Prostate gland (tissue), 2 donors: Measurements from ENCODE around the gene PALLD. TPM values are rescaled to one million over a fixed set of nuclear protein-coding genes. Genes with fewer than 3 reads are reported as not detected.

Experiments used
- DNase-seq: peaks from one replicate; pipeline ENCODE4 v3.0.0-alpha.2; 2019; ENCODE audit warnings: low spot score
- H3K27ac ChIP-seq, 2 donors: fragments of 200-600 bp; sonication (generic); 2 replicates each; pipeline ENCODE4 v1.5.1; 2017 to 2019
- H3K27me3 ChIP-seq: fragments of 200-600 bp; sonication (generic); replicated peaks from 2 replicates; pipeline ENCODE4 v1.5.1; 2019; ENCODE audit not compliant: insufficient read depth
- H3K36me3 ChIP-seq, 2 donors: fragments of 200-600 bp; sonication (generic); 1 replicate in 1 of 2; 2 replicates in 1 of 2; pipeline versions ENCODE4 v1.5.1 to v1.8.1; 2017 to 2019
- H3K4me1 ChIP-seq: fragments of 200-600 bp; sonication (generic); replicated peaks from 2 replicates; pipeline ENCODE4 v1.5.1; 2019
- H3K4me3 ChIP-seq, 2 donors: fragments of 200-600 bp; sonication (generic); 2 replicates each; pipeline ENCODE4 v1.5.1; 2017 to 2019
- H3K9me3 ChIP-seq: fragments of 200-600 bp; sonication (generic); 2 replicates; pipeline ENCODE4 v1.5.1; 2017
- POLR2A ChIP-seq: fragments of 450-650 bp; IDR thresholded peaks from one replicate; pipeline ENCODE4 v1.6.1; 2016; ENCODE audit warnings: antibody characterized with exemption, mild to moderate bottlenecking
- POLR2AphosphoS5 ChIP-seq: sonication (generic); formaldehyde crosslinking; IDR thresholded peaks from one replicate; pipeline ENCODE4 v1.6.1; 2017; ENCODE audit warnings: antibody characterized with exemption
- WGBS: methylation state at CpG from one replicate; pipeline ENCODE4 v1.1.5; 2018; 5-methylcytosine and 5-hydroxymethylcytosine counted together
- intact Hi-C: fragments of 100-400 bp; cut with DNase I; formaldehyde crosslinking; loops from one replicate; pipeline ENCODE4 v1.14.2; 2022
- total RNA-seq, 2 donors: library from RNA; depleted of rRNA; stranded (reverse); fragments of >200 nt; gene quantifications; one replicate each; pipeline ENCODE4 v1.1.0, GENCODE V29; 2016
- TF ChIP-seq, protein P1 (sequence below), 4 experiments: fragments of 200-600 bp in 2 of 4; fragments of 450-650 bp in 2 of 4; sonication (generic) in 2 of 4; IDR thresholded peaks; 1 replicate in 3 of 4; 2 replicates in 1 of 4; pipeline ENCODE4 v1.5.1; 2016 to 2019; ENCODE audit warnings: antibody characterized with exemption in 4 of 4, mild to moderate bottlenecking in 2 of 4, moderate library complexity in 2 of 4

PALLD gene
- total RNA-seq, 2 donors from 2014 or later: 252 TPM

DNA sequence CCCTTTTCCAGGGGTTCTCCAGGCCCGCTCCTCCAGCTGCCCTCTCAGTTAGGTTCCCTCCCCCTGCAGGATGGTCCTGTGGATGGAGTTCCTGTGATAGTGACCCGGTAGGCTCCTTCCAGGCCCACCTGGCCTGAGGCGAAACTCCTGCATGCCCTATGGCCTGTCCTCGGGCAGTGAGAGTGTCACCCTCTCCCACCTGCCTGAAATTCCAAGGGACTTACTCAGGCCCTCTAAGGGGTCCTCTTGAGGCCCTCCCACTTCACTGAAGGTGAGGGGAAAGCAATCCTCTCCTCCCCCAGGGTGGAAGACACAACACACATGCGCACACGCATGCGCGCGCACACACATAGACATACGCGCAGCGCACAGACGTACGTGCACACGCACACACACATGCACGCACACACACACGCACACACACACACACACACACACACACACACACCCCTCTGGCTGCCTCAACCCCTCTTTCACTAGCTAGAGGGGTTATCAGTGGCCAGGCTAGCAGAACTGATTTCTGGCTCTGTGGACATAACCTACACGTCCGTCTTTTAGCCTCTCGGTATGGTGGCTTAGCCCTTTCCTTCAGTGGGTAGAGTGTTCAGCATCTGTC, 297.3 kb downstream of the PALLD start:
- H3K4me1 ChIP-seq: no peaks in the 10 kb centered on the region
- no peaks in the 10 kb centered on the region for H3K9me3 ChIP-seq
- TF ChIP-seq, protein P1, sequence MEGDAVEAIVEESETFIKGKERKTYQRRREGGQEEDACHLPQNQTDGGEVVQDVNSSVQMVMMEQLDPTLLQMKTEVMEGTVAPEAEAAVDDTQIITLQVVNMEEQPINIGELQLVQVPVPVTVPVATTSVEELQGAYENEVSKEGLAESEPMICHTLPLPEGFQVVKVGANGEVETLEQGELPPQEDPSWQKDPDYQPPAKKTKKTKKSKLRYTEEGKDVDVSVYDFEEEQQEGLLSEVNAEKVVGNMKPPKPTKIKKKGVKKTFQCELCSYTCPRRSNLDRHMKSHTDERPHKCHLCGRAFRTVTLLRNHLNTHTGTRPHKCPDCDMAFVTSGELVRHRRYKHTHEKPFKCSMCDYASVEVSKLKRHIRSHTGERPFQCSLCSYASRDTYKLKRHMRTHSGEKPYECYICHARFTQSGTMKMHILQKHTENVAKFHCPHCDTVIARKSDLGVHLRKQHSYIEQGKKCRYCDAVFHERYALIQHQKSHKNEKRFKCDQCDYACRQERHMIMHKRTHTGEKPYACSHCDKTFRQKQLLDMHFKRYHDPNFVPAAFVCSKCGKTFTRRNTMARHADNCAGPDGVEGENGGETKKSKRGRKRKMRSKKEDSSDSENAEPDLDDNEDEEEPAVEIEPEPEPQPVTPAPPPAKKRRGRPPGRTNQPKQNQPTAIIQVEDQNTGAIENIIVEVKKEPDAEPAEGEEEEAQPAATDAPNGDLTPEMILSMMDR (IDR thresholded peaks at IDR 0.05): no peak
- TF ChIP-seq POLR2A (no peak), POLR2AphosphoS5 (no peak)
- H3K36me3 ChIP-seq: no peaks in the 10 kb centered on the region
- intact Hi-C loops: no loop called here
- H3K4me3 ChIP-seq: no peak overlapping the region
- no peak overlapping the region for H3K27ac ChIP-seq
- no peak for DNase-seq
- H3K27me3 ChIP-seq: no peaks in the 10 kb centered on the region
- 87% methylated on average over 20 of the region's 20 CpGs for WGBS

DNA sequence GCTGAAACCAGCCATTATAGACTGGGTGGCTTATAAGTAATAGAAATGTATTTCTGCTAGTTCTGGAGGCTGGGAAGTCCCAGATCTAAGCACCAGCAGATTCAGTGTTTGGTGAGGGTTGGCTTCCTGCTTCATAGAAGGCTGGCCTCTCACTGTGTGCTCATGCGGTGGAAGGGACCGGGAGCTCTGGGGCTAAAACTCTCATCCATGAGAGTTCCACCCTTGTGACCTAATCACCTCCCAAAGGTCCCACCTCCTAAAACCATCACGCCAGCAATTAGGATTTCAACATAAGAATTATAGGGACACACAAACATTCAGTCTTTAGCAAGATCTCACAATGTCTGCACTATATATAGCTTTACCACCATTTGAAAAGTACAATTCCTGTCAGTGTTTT, 298.0 kb downstream of the PALLD start:
- no peak overlapping the region for H3K4me3 ChIP-seq
- H3K27me3 ChIP-seq: no peaks in the 10 kb centered on the region
- DNase-seq: no peak
- H3K9me3 ChIP-seq: no peaks in the 10 kb centered on the region
- WGBS: 97% methylated on average over 3 of the region's 3 CpGs
- no peak overlapping the region for H3K27ac ChIP-seq
- TF ChIP-seq POLR2A: no peak
- TF ChIP-seq, protein P1 (IDR thresholded peaks at IDR 0.05): no peak
- TF ChIP-seq POLR2AphosphoS5: no peak
- no peaks in the 10 kb centered on the region for H3K36me3 ChIP-seq
- intact Hi-C loops: no loop called here
- no peaks in the 10 kb centered on the region for H3K4me1 ChIP-seq

DNA sequence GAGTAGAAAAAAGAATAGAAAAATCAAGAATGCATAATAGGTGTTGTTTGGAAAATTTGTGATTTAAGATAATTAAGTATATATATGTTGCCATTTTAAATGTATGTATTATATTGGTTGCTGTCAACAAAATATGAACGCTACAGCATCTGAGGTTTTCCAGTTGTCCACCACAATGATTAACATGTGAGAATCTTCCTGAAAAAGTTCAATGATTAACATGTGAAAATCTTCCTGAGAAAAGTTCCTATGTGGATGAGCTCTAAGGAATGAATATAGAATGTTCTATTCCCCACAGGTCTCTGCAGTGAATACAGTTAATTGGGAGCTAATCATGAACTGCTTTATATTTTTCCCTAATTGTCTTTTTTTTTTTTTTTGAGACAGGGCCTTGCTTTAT, 298.5 kb downstream of the PALLD start:
- WGBS: 98% methylated on average over 1 of the region's 1 CpG
- H3K27ac ChIP-seq: no peak overlapping the region
- no peaks in the 10 kb centered on the region for H3K4me1 ChIP-seq
- H3K9me3 ChIP-seq: no peaks in the 10 kb centered on the region
- no peaks in the 10 kb centered on the region for H3K36me3 ChIP-seq
- intact Hi-C loops: no loop called here
- no peak overlapping the region for H3K4me3 ChIP-seq
- TF ChIP-seq POLR2AphosphoS5: no peak
- TF ChIP-seq POLR2A: no peak
- TF ChIP-seq, protein P1 (IDR thresholded peaks at IDR 0.05): no peak
- DNase-seq: no peak
- H3K27me3 ChIP-seq: no peaks in the 10 kb centered on the region

GRCh38 chr4:168796362-168797106, 299.7 kb downstream of the PALLD start:
- Histone ChIP-seq H3K4me1 (no peaks in the 10 kb centered on the region), H3K27me3 (no peaks in the 10 kb centered on the region), H3K27ac (no peak overlapping the region), H3K9me3 (no peaks in the 10 kb centered on the region), H3K36me3 (no peaks in the 10 kb centered on the region), H3K4me3 (no peak overlapping the region)
- TF ChIP-seq POLR2AphosphoS5 (no peak), POLR2A (no peak)
- TF ChIP-seq, protein P1 (IDR thresholded peaks at IDR 0.05): no peak
- intact Hi-C loops: no loop called here
- DNase-seq: no peak
- 68% methylated on average over 5 of the region's 5 CpGs for WGBS

DNA sequence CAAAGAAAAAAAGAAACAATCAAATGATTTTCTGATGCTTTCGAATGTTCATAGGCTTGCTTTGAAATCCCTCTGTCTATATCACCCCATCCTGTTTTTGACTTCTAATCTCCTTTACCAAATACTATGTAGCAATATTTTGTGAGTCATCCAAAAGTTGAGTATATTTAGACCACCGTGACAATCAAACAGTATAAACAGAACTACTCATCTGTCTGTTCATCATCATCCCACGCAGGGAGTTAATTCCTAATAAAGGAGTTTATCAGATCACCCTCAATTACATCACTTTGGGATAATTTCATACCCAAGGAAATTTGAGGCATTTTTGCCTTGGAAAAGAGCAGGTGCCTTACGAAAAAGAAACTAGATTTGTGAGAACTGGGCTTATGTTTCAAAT, 300.3 kb downstream of the PALLD start:
- intact Hi-C loops: no loop called here
- Histone ChIP-seq H3K36me3 (no peaks in the 10 kb centered on the region), H3K4me1 (no peaks in the 10 kb centered on the region), H3K9me3 (no peaks in the 10 kb centered on the region), H3K27ac (no peak overlapping the region), H3K27me3 (no peaks in the 10 kb centered on the region), H3K4me3 (no peak overlapping the region)
- no peak for DNase-seq
- WGBS: 53% methylated on average over 4 of the region's 4 CpGs
- TF ChIP-seq, protein P1 (IDR thresholded peaks at IDR 0.05): no peak
- TF ChIP-seq POLR2A (no peak), POLR2AphosphoS5 (no peak)
